Measurements from ENCODE around the gene ZNF518A.

Gene ZNF518A

GRCh38 chr10:96125142-96125515 is 5.0 kb upstream of the ZNF518A start:
- Histone ChIP-seq H3K4me2 (ENCODE audit: insufficient read depth, low read length) (peak overlapping the region; percentile 61; the same call in 1 of the 2 replicates), H3K4me1 (ENCODE audit: insufficient read depth, low read length) (peaks cover 26% of the 10 kb centered on the region), H3K9me3 (ENCODE audit: insufficient read depth, low read length, severe bottlenecking) (no peaks in the 10 kb centered on the region), H3K27ac (ENCODE audit: low read length) (peak overlapping the region; percentile 33), H3K36me3 (ENCODE audit: insufficient read depth, low read length) (no peaks in the 10 kb centered on the region), H3K79me2 (ENCODE audit: insufficient read depth, low read length) (no peaks in the 10 kb centered on the region), H3K27me3 (ENCODE audit: insufficient read depth, low read length, poor library complexity) (peaks cover 4% of the 10 kb centered on the region), H3K4me3 (ENCODE audit: low read depth in 1 of 2, low read length in 2 of 2) (no peak overlapping the region), H3K9ac (ENCODE audit: low read depth, low read length) (peak overlapping the region; percentile 33), H2AFZ (ENCODE audit: low read depth, low read length) (peak overlapping the region; percentile 52; the same call in 1 of the 2 replicates), H4K20me1 (ENCODE audit: insufficient read depth, low read length) (no peaks in the 10 kb centered on the region)
- no peak for DNase-seq
- ATAC-seq (ENCODE audit: insufficient read depth, low read depth) = no peak
- TF ChIP-seq EZH2 (IDR thresholded peaks at IDR 0.05; ENCODE audit: borderline replicate concordance, low read depth, low read length, severe bottlenecking) = no peak
- TF ChIP-seq CTCF (IDR thresholded peaks at IDR 0.05; ENCODE audit: borderline replicate concordance, extremely low read depth, low read length, poor library complexity, severe bottlenecking) = no peak

GRCh38 chr10:96130326-96130995 is 364 bp downstream of the ZNF518A start:
- peak overlapping the region; percentile 79 for H2AFZ ChIP-seq (ENCODE audit: low read depth, low read length)
- ATAC-seq (ENCODE audit: insufficient read depth, low read depth) (peak; percentile 80), DNase-seq (peak; percentile 85)
- H3K79me2 ChIP-seq (ENCODE audit: insufficient read depth, low read length) = peaks cover 27% of the 10 kb centered on the region
- TF ChIP-seq CTCF (IDR thresholded peaks at IDR 0.05; ENCODE audit: borderline replicate concordance, extremely low read depth, low read length, poor library complexity, severe bottlenecking) (no peak), EZH2 (IDR thresholded peaks at IDR 0.05; ENCODE audit: borderline replicate concordance, low read depth, low read length, severe bottlenecking) (no peak)
- H3K36me3 ChIP-seq (ENCODE audit: insufficient read depth, low read length) = peaks cover 30% of the 10 kb centered on the region
- peak overlapping the region; percentile 96 for H3K9ac ChIP-seq (ENCODE audit: low read depth, low read length)
- H3K9me3 ChIP-seq (ENCODE audit: insufficient read depth, low read length, severe bottlenecking) = no peaks in the 10 kb centered on the region
- peaks cover 29% of the 10 kb centered on the region for H3K4me1 ChIP-seq (ENCODE audit: insufficient read depth, low read length)
- no peaks in the 10 kb centered on the region for H4K20me1 ChIP-seq (ENCODE audit: insufficient read depth, low read length)
- peak overlapping the region; percentile 74 for H3K4me2 ChIP-seq (ENCODE audit: insufficient read depth, low read length)
- H3K4me3 ChIP-seq (ENCODE audit: low read depth in 1 of 2, low read length in 2 of 2) = peak overlapping the region; percentile 72 to 95
- H3K27ac ChIP-seq (ENCODE audit: low read length) = peak overlapping the region; percentile 100
- no peaks in the 10 kb centered on the region for H3K27me3 ChIP-seq (ENCODE audit: insufficient read depth, low read length, poor library complexity)

- peaks cover 27% of the 10 kb centered on the region for H3K79me2 ChIP-seq (ENCODE audit: insufficient read depth, low read length)
- H3K4me2 ChIP-seq (ENCODE audit: insufficient read depth, low read length) = peak overlapping the region; percentile 74
- H3K4me1 ChIP-seq (ENCODE audit: insufficient read depth, low read length) = peaks cover 29% of the 10 kb centered on the region
- no peak for TF ChIP-seq CTCF (IDR thresholded peaks at IDR 0.05; ENCODE audit: borderline replicate concordance, extremely low read depth, low read length, poor library complexity, severe bottlenecking)
- TF ChIP-seq EZH2 (IDR thresholded peaks at IDR 0.05; ENCODE audit: borderline replicate concordance, low read depth, low read length, severe bottlenecking) = no peak
- H3K36me3 ChIP-seq (ENCODE audit: insufficient read depth, low read length) = peaks cover 37% of the 10 kb centered on the region
- H3K9ac ChIP-seq (ENCODE audit: low read depth, low read length) = peak overlapping the region; percentile 96
- no peaks in the 10 kb centered on the region for H4K20me1 ChIP-seq (ENCODE audit: insufficient read depth, low read length)
- peak overlapping the region; percentile 72 to 95; a peak in 3 of 4 replicates for H3K4me3 ChIP-seq (ENCODE audit: low read depth in 1 of 2, low read length in 2 of 2)
- no peaks in the 10 kb centered on the region for H3K27me3 ChIP-seq (ENCODE audit: insufficient read depth, low read length, poor library complexity)
- H3K9me3 ChIP-seq (ENCODE audit: insufficient read depth, low read length, severe bottlenecking) = no peaks in the 10 kb centered on the region
- H2AFZ ChIP-seq (ENCODE audit: low read depth, low read length) = peak overlapping the region; percentile 79; the same call in 1 of the 2 replicates
- DNase-seq (no peak), ATAC-seq (ENCODE audit: insufficient read depth, low read depth) (no peak)
- peak overlapping the region; percentile 100 for H3K27ac ChIP-seq (ENCODE audit: low read length)
Observed at GRCh38 chr10:96131621-96132020, 1.5 kb downstream of the ZNF518A start.

Measured in DND-41 (cell line).